OCI-LY7 (cell line): ENCODE results near the gene ELK3. TPM values are rescaled to one million over a fixed set of nuclear protein-coding genes. Genes with fewer than 3 reads are reported as not detected.

Experiments used
- BruUV-seq: library from RNA; stranded (reverse); fragments of 400-500 nt; replicated peaks from 2 replicates; lab custom pipeline; 2021; lab: Mats Ljungman, UMichigan
- CTCF ChIA-PET: fragments of 300-600 bp; sonication (Branson Sonifier 250); formaldehyde crosslinking; loops from one replicate; lab custom pipeline; 2022; ENCODE audit warnings: antibody characterized with exemption; ENCODE audit not compliant: unreplicated experiment; lab: Charles Lee
- POLR2A ChIA-PET: fragments of 300-600 bp; sonication (Branson Sonifier 250); formaldehyde crosslinking; loops from one replicate; lab custom pipeline; 2022; ENCODE audit warnings: antibody characterized with exemption; lab: Charles Lee
- DNase-seq: peaks from one replicate; pipeline ENCODE4 v3.0.0-alpha.2; 2015; ENCODE audit warnings: low spot score
- H2AFZ ChIP-seq: fragments of 200-600 bp; sonication (generic), shearing (Covaris generic); 2 replicates; pipeline ENCODE4 v1.6.1; 2014; ENCODE audit warnings: mild to moderate bottlenecking, antibody characterized with exemption, low read length, moderate library complexity
- H3K27ac ChIP-seq: fragments of 200-600 bp; sonication (generic); 2 replicates; pipeline ENCODE4 v1.5.1; 2014; ENCODE audit warnings: mixed run types, low read depth, mild to moderate bottlenecking, moderate library complexity, low read length, inconsistent platforms; ENCODE audit not compliant: poor library complexity, severe bottlenecking
- H3K36me3 ChIP-seq: fragments of 200-600 bp; sonication (generic); 2 replicates; pipeline ENCODE4 v1.6.1; 2014; ENCODE audit warnings: mild to moderate bottlenecking, antibody characterized with exemption, low read length, moderate library complexity, mixed read lengths; ENCODE audit not compliant: insufficient read depth
- H3K4me1 ChIP-seq: fragments of 200-600 bp; sonication (generic); 2 replicates; pipeline ENCODE4 v1.5.1; 2014; ENCODE audit warnings: mild to moderate bottlenecking, low read length; ENCODE audit not compliant: insufficient read depth, poor library complexity, severe bottlenecking
- H3K4me2 ChIP-seq: fragments of 200-600 bp; sonication (generic); 2 replicates; pipeline ENCODE4 v1.6.1; 2014; ENCODE audit warnings: mild to moderate bottlenecking, low read length
- H3K4me3 ChIP-seq: fragments of 200-600 bp; sonication (generic); 2 replicates; pipeline ENCODE4 v1.5.1; 2014; ENCODE audit warnings: mild to moderate bottlenecking, low read depth, low read length; ENCODE audit not compliant: poor library complexity, severe bottlenecking
- H3K79me2 ChIP-seq: fragments of 200-600 bp; sonication (generic); 2 replicates; pipeline ENCODE4 v1.6.1; 2016; ENCODE audit warnings: low read depth, mild to moderate bottlenecking, low read length, moderate library complexity, mixed read lengths; ENCODE audit not compliant: insufficient read depth
- H3K9me2 ChIP-seq: fragments of 200-600 bp; sonication (generic); 2 replicates; pipeline ENCODE4 v1.6.1; 2016; ENCODE audit warnings: mild to moderate bottlenecking, low read length, mixed read lengths; ENCODE audit not compliant: insufficient read depth
- H3K9me3 ChIP-seq: fragments of 200-600 bp; sonication (generic); 2 replicates; pipeline ENCODE4 v1.6.1; 2014; ENCODE audit warnings: mild to moderate bottlenecking, mixed run types, low read length, mixed read lengths
- H4K20me1 ChIP-seq: fragments of 200-600 bp; sonication (generic); 2 replicates; pipeline ENCODE4 v1.6.1; 2014; ENCODE audit warnings: mild to moderate bottlenecking, antibody characterized with exemption, low read length, moderate library complexity, mixed read lengths; ENCODE audit not compliant: insufficient read depth
- CTCF ChIP-seq: fragments of 200-600 bp; sonication (generic); conservative IDR thresholded peaks from 2 replicates; pipeline ENCODE4 v1.5.1; 2014; ENCODE audit warnings: mild to moderate bottlenecking, antibody characterized with exemption, low read length, moderate library complexity, mixed read lengths
- EZH2phosphoT487 ChIP-seq: fragments of 200-600 bp; sonication (generic); IDR thresholded peaks from 2 replicates; pipeline ENCODE4 v1.6.1; 2018; ENCODE audit warnings: low read depth, borderline replicate concordance, mild to moderate bottlenecking, mixed run types, antibody characterized with exemption, low read length, moderate library complexity, mixed read lengths
- intact Hi-C: fragments of 100-400 bp; cut with micrococcal nuclease; formaldehyde crosslinking; loops from one replicate; pipeline ENCODE4 v1.10.0; 2022; ENCODE audit not compliant: unreplicated experiment
- total RNA-seq, 2 experiments: library from RNA; depleted of rRNA in 1 of 2; stranded (reverse); fragments of >200 nt in 1 of 2; shearing (Covaris generic) in 1 of 2; gene quantifications; 2 replicates each; pipeline ENCODE4 v1.2.3, GENCODE V29; 2014 to 2022

Gene ELK3
- total RNA-seq, 2 experiments from 2014 or later = 1.9 to 4.2 TPM

- no peaks in the 10 kb centered on the region for H3K4me1 ChIP-seq
- no peak for TF ChIP-seq CTCF
- no peak for TF ChIP-seq EZH2phosphoT487
- BruUV-seq = no TSS peak
- H2AFZ ChIP-seq = no peak overlapping the region
- no peaks in the 10 kb centered on the region for H4K20me1 ChIP-seq
- no peaks in the 10 kb centered on the region for H3K79me2 ChIP-seq
- intact Hi-C loops = no loop called here
- ChIA-PET CTCF (no interaction called here), POLR2A (no interaction called here)
- no peak overlapping the region for H3K27ac ChIP-seq
- H3K9me2 ChIP-seq = no peaks in the 10 kb centered on the region
- H3K36me3 ChIP-seq = no peaks in the 10 kb centered on the region
- no peak overlapping the region for H3K4me2 ChIP-seq
- no peaks in the 10 kb centered on the region for H3K9me3 ChIP-seq
- H3K4me3 ChIP-seq = no peak overlapping the region
- DNase-seq = no peak
These were observed 41.3 kb downstream of the ELK3 start for GRCh38 chr12:96235484-96235826.

- Histone ChIP-seq H3K4me1 (no peaks in the 10 kb centered on the region), H4K20me1 (no peaks in the 10 kb centered on the region), H3K79me2 (no peaks in the 10 kb centered on the region), H3K9me2 (no peaks in the 10 kb centered on the region), H2AFZ (no peak overlapping the region), H3K36me3 (no peaks in the 10 kb centered on the region), H3K27ac (no peak overlapping the region), H3K9me3 (no peaks in the 10 kb centered on the region), H3K4me2 (no peak overlapping the region), H3K4me3 (no peak overlapping the region)
- no TSS peak for BruUV-seq
- no peak for TF ChIP-seq CTCF
- TF ChIP-seq EZH2phosphoT487 = no peak
- CTCF ChIA-PET = interaction anchor here (0.6 kb wide), 1 partner anchor 326 kb away, joined by 5 read pairs; no protein-coding TSS in a partner anchor
- POLR2A ChIA-PET = no interaction called here
- intact Hi-C loops = no loop called here
- DNase-seq = no peak
These were observed 42.1 kb downstream of the ELK3 start for GRCh38 chr12:96236221-96236822.

- POLR2A ChIA-PET = no interaction called here
- no peaks in the 10 kb centered on the region for H3K79me2 ChIP-seq
- H3K27ac ChIP-seq = no peak overlapping the region
These were observed 42.9 kb downstream of the ELK3 start for GRCh38 chr12:96237035-96237434.

More at GRCh38 chr12:96237035-96237434, 42.9 kb downstream of the ELK3 start:
- CTCF ChIA-PET = interaction anchor here (0.6 kb wide), 1 partner anchor 327 kb away, joined by 5 read pairs; no protein-coding TSS in a partner anchor
- intact Hi-C loops = no loop called here
- BruUV-seq = no TSS peak
- H3K9me2 ChIP-seq = no peaks in the 10 kb centered on the region
- H4K20me1 ChIP-seq = no peaks in the 10 kb centered on the region
- no peak overlapping the region for H3K4me3 ChIP-seq
- no peaks in the 10 kb centered on the region for H3K9me3 ChIP-seq
- no peak overlapping the region for H2AFZ ChIP-seq
- no peak overlapping the region for H3K4me2 ChIP-seq
- no peak for DNase-seq
- no peaks in the 10 kb centered on the region for H3K4me1 ChIP-seq
- TF ChIP-seq CTCF = no peak
- no peak for TF ChIP-seq EZH2phosphoT487
- no peaks in the 10 kb centered on the region for H3K36me3 ChIP-seq
